Pons (tissue), 1 donor: ENCODE measurements around the gene USP7.
"Not testable (repeated sequence)": the region's sequence is repeated elsewhere in the genome, so short reads cannot be mapped to it uniquely, and the experiment has no call there.

Experiments
- DNase-seq: peaks from one replicate; pipeline ENCODE4 v3.0.0-alpha.2; 2016; ENCODE audit warnings: low spot score

USP7 gene

GRCh38 chr16:8923199-8923598 lies 40.5 kb downstream of the USP7 start:
- peak; percentile 47 for DNase-seq

GRCh38 chr16:8921347-8921984 lies 42.2 kb downstream of the USP7 start:
- no peak for DNase-seq

- DNase-seq, result no peak
These were observed 42.9 kb downstream of the USP7 start for GRCh38 chr16:8920645-8921346.

GRCh38 chr16:8919934-8920462 lies 43.7 kb downstream of the USP7 start:
- DNase-seq, result no peak

GRCh38 chr16:8919089-8919933 lies 44.4 kb downstream of the USP7 start:
- DNase-seq, result no peak

GRCh38 chr16:8917336-8917735 lies 46.4 kb downstream of the USP7 start:
- not testable (repeated sequence) for DNase-seq

- DNase-seq, result no peak
These were observed 47.0 kb downstream of the USP7 start for GRCh38 chr16:8916541-8917225.

GRCh38 chr16:8915722-8916301 lies 47.9 kb downstream of the USP7 start:
- DNase-seq, result no peak

- DNase-seq, result no peak
These were observed 49.6 kb downstream of the USP7 start for GRCh38 chr16:8914098-8914497.

GRCh38 chr16:8912793-8913192 lies 50.9 kb downstream of the USP7 start:
- no peak for DNase-seq

- DNase-seq, result no peak
These were observed 52.9 kb downstream of the USP7 start for GRCh38 chr16:8910811-8911210.

GRCh38 chr16:8908810-8909468 lies 54.8 kb downstream of the USP7 start:
- no peak for DNase-seq

- DNase-seq, result no peak
These were observed 56.6 kb downstream of the USP7 start for GRCh38 chr16:8907096-8907495.

- DNase-seq, result no peak
These were observed 57.7 kb downstream of the USP7 start for GRCh38 chr16:8905795-8906591.

GRCh38 chr16:8905168-8905762 lies 58.4 kb downstream of the USP7 start:
- no peak for DNase-seq

- DNase-seq, result no peak
These were observed 59.7 kb downstream of the USP7 start for GRCh38 chr16:8904018-8904430.

- no peak for DNase-seq
These were observed 60.7 kb downstream of the USP7 start for GRCh38 chr16:8903004-8903403.

- no peak for DNase-seq
These were observed 62.3 kb downstream of the USP7 start for GRCh38 chr16:8901320-8901861.

GRCh38 chr16:8900343-8900742 lies 63.4 kb downstream of the USP7 start:
- DNase-seq, result no peak
